K562 (cell line): ENCODE measurements around the gene VMP1.

Experiments used
- CTCF ChIP-seq, 3 experiments: IDR thresholded peaks in 2 of 3; conservative IDR thresholded peaks in 1 of 3; 2 replicates each; pipeline ENCODE4 v1.5.1; 2011 to 2012; ENCODE audit warnings: low read length in 3 of 3, mild to moderate bottlenecking in 3 of 3, control low read depth in 2 of 3, improper control_type of control experiment in 1 of 3, inconsistent platforms in 1 of 3, low read depth in 1 of 3, mixed read lengths in 1 of 3, moderate library complexity in 1 of 3; ENCODE audit not compliant: insufficient read depth in 2 of 3
- ESRRA ChIP-seq: fragments of 450-650 bp; IDR thresholded peaks from 2 replicates; pipeline ENCODE4 v1.6.1; 2014; ENCODE audit warnings: low read depth, mild to moderate bottlenecking, moderate library complexity, borderline replicate concordance
- ETS1 ChIP-seq: conservative IDR thresholded peaks from 2 replicates; pipeline ENCODE4 v1.6.1; 2011; ENCODE audit warnings: low read depth, mild to moderate bottlenecking, low read length; ENCODE audit not compliant: control insufficient read depth
- FIP1L1 ChIP-seq: fragments of 200-400 bp; formaldehyde crosslinking; IDR thresholded peaks from 2 replicates; pipeline ENCODE4 v1.6.1; 2018; ENCODE audit warnings: mild to moderate bottlenecking, low read depth, low read length; ENCODE audit not compliant: poor library complexity, severe bottlenecking
- FOXM1 ChIP-seq, 2 experiments: fragments of 450-650 bp in 1 of 2; sonication (generic) in 1 of 2; formaldehyde crosslinking in 1 of 2; IDR thresholded peaks; 2 replicates each; pipeline versions ENCODE4 v1.6.1 to v1.9.0; 2017 to 2022; ENCODE audit warnings: low read depth in 2 of 2, mild to moderate bottlenecking in 2 of 2, missing genetic modification reagents in 1 of 2, moderate library complexity in 1 of 2
- MAZ ChIP-seq, 2 experiments: fragments of 450-650 bp in 1 of 2; sonication (generic) in 1 of 2; formaldehyde crosslinking; IDR thresholded peaks in 1 of 2; conservative IDR thresholded peaks in 1 of 2; 2 replicates each; pipeline versions ENCODE4 v1.4.0 to v1.5.0; 2020; ENCODE audit warnings: mild to moderate bottlenecking in 1 of 2, missing genetic modification reagents in 1 of 2
- SREBF1 ChIP-seq: fragments of 150-350 bp; IDR thresholded peaks from 2 replicates; pipeline ENCODE4 v1.6.1; 2014; ENCODE audit warnings: antibody characterized with exemption, low read depth, low read length, borderline replicate concordance
- U2AF1 ChIP-seq: fragments of 200-400 bp; formaldehyde crosslinking; optimal IDR thresholded peaks from 2 replicates; pipeline ENCODE3; 2017; ENCODE audit warnings: mild to moderate bottlenecking, low read depth, low read length, moderate library complexity
- USF1 ChIP-seq: sonication (generic); formaldehyde crosslinking; IDR thresholded peaks from 2 replicates; pipeline ENCODE4 v1.9.0; 2022; ENCODE audit warnings: mild to moderate bottlenecking, missing genetic modification reagents
- ZBTB9 ChIP-seq: fragments of 450-650 bp; formaldehyde crosslinking; IDR thresholded peaks from 2 replicates; pipeline ENCODE4 v1.4.0; 2020; ENCODE audit warnings: mild to moderate bottlenecking, moderate library complexity

GRCh38 chr17:59669411-59669810, 38.0 kb upstream of the VMP1 start:
- no peak for TF ChIP-seq ETS1
- no peak for TF ChIP-seq CTCF (IDR thresholded peaks at IDR 0.05 in 2 of 3, conservative IDR thresholded peaks at IDR 0.05 in 1 of 3; ENCODE audit: insufficient read depth in 2 of 3, low read depth in 1 of 3, low read length in 3 of 3)
- TF ChIP-seq FIP1L1 = no peak
- TF ChIP-seq FOXM1 (IDR thresholded peaks at IDR 0.05; ENCODE audit: low read depth) = no peak
- TF ChIP-seq FOXM1 (CRISPR knock-in tag; IDR thresholded peaks at IDR 0.05; ENCODE audit: low read depth) = no peak
- TF ChIP-seq ESRRA = no peak
- TF ChIP-seq ZBTB9 (CRISPR knock-in tag) = no peak
- TF ChIP-seq SREBF1 = no peak
- no peak for TF ChIP-seq U2AF1
- TF ChIP-seq MAZ (CRISPR knock-in tag; conservative IDR thresholded peaks at IDR 0.05 in 1 of 2, IDR thresholded peaks at IDR 0.05 in 1 of 2) = no peak
- no peak for TF ChIP-seq USF1 (CRISPR knock-in tag)
